ENCODE data around the gene SOX5. TPM values are rescaled to one million over a fixed set of nuclear protein-coding genes. Genes with fewer than 3 reads are reported as not detected.

The SOX5 gene
- polyA plus RNA-seq, 1 experiment = 0.13 TPM

GRCh38 chr12:23817345-23817744, 132.1 kb downstream of the SOX5 start:
- H3K4me3 ChIP-seq (ENCODE audit: low read depth, low read length) = no peak overlapping the region
- no peaks in the 10 kb centered on the region for H3K27me3 ChIP-seq (ENCODE audit: control insufficient read depth, insufficient read depth, low read length)
- POLR2A ChIA-PET = no interaction called here
- TF ChIP-seq, protein P1, sequence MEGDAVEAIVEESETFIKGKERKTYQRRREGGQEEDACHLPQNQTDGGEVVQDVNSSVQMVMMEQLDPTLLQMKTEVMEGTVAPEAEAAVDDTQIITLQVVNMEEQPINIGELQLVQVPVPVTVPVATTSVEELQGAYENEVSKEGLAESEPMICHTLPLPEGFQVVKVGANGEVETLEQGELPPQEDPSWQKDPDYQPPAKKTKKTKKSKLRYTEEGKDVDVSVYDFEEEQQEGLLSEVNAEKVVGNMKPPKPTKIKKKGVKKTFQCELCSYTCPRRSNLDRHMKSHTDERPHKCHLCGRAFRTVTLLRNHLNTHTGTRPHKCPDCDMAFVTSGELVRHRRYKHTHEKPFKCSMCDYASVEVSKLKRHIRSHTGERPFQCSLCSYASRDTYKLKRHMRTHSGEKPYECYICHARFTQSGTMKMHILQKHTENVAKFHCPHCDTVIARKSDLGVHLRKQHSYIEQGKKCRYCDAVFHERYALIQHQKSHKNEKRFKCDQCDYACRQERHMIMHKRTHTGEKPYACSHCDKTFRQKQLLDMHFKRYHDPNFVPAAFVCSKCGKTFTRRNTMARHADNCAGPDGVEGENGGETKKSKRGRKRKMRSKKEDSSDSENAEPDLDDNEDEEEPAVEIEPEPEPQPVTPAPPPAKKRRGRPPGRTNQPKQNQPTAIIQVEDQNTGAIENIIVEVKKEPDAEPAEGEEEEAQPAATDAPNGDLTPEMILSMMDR (IDR thresholded peaks at IDR 0.05; ENCODE audit: insufficient read depth, low read depth, low read length) = no peak
- CTCF ChIA-PET = no interaction called here
- no peaks in the 10 kb centered on the region for H3K36me3 ChIP-seq (ENCODE audit: control insufficient read depth, insufficient read depth, low read length)
- DNase-seq (ENCODE audit: low read depth) = no peak

- TF ChIP-seq, protein P1 (IDR thresholded peaks at IDR 0.05; ENCODE audit: insufficient read depth, low read depth, low read length) = no peak
- Histone ChIP-seq H3K27me3 (ENCODE audit: control insufficient read depth, insufficient read depth, low read length) (no peaks in the 10 kb centered on the region), H3K4me3 (ENCODE audit: low read depth, low read length) (no peak overlapping the region), H3K36me3 (ENCODE audit: control insufficient read depth, insufficient read depth, low read length) (no peaks in the 10 kb centered on the region)
- no peak for DNase-seq (ENCODE audit: low read depth)
- POLR2A ChIA-PET = no interaction called here
- CTCF ChIA-PET = no interaction called here
Observed at GRCh38 chr12:23816394-23816851, 133.0 kb downstream of the SOX5 start.

DNA sequence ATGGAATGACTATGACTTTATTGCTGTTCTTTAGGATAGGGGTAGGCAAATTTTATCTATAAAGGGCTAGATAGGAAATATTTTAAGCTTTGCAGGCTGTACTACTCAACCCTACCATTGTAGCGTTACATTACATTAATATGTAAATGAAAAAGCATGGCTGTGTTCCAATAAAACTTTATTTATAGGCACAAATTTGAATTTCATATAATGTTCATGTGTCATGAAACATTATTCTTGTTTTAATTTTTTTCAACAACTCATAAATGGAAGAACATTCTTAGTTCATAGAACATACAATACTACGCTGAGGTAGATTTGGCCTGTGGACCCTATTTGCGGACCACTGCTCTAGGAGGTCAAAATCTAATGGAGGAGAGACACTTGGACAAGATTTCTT, 133.7 kb downstream of the SOX5 start:
- Histone ChIP-seq H3K4me3 (ENCODE audit: low read depth, low read length) (no peak overlapping the region), H3K36me3 (ENCODE audit: control insufficient read depth, insufficient read depth, low read length) (no peaks in the 10 kb centered on the region), H3K27me3 (ENCODE audit: control insufficient read depth, insufficient read depth, low read length) (no peaks in the 10 kb centered on the region)
- ChIA-PET POLR2A (no interaction called here), CTCF (no interaction called here)
- TF ChIP-seq, protein P1 (IDR thresholded peaks at IDR 0.05; ENCODE audit: insufficient read depth, low read depth, low read length) = no peak
- no peak for DNase-seq (ENCODE audit: low read depth)

- TF ChIP-seq, protein P1 (IDR thresholded peaks at IDR 0.05; ENCODE audit: insufficient read depth, low read depth, low read length) = no peak
- DNase-seq (ENCODE audit: low read depth) = no peak
- CTCF ChIA-PET = no interaction called here
- no peaks in the 10 kb centered on the region for H3K36me3 ChIP-seq (ENCODE audit: control insufficient read depth, insufficient read depth, low read length)
- H3K27me3 ChIP-seq (ENCODE audit: control insufficient read depth, insufficient read depth, low read length) = no peaks in the 10 kb centered on the region
- POLR2A ChIA-PET = no interaction called here
- H3K4me3 ChIP-seq (ENCODE audit: low read depth, low read length) = no peak overlapping the region
Observed at GRCh38 chr12:23813206-23813605, 136.3 kb downstream of the SOX5 start.

GRCh38 chr12:23810329-23810902, 139.1 kb downstream of the SOX5 start:
- TF ChIP-seq, protein P1 (IDR thresholded peaks at IDR 0.05; ENCODE audit: insufficient read depth, low read depth, low read length) = no peak
- Histone ChIP-seq H3K36me3 (ENCODE audit: control insufficient read depth, insufficient read depth, low read length) (no peaks in the 10 kb centered on the region), H3K27me3 (ENCODE audit: control insufficient read depth, insufficient read depth, low read length) (no peaks in the 10 kb centered on the region), H3K4me3 (ENCODE audit: low read depth, low read length) (no peak overlapping the region)
- ChIA-PET CTCF (no interaction called here), POLR2A (no interaction called here)
- no peak for DNase-seq (ENCODE audit: low read depth)

Measured in BJ (cell line).